HG03064 (cell line): ENCODE results near the gene NDUFB8.

ENCODE experiments used
- ATAC-seq: cut with Tn5 transposase; IDR thresholded peaks from one replicate; pipeline ENCODE4 v1.9.1; 2021; ENCODE audit warnings: low read depth; ENCODE audit not compliant: unreplicated experiment

The NDUFB8 gene

GRCh38 chr10:100508691-100509150, 20.9 kb downstream of the NDUFB8 start:
- no peak for ATAC-seq

DNA sequence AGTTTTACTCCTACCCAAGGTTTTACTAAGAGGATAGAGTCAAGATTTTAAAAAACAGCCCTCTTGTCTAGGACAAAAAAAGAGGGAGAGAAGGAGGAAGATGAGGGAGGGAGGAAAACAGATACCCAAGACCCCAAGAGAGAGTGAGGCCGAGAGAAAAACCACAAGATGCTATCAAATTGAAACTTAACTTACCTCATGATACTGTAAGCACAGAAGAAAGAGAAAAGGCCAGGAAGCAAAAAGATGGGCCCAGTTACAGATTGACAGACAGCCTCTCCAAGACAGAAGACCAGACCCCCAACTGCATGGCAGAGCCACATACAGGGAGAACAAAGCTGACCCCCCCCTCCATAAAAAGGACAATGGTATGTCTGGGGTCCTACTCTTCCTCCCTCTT, 21.4 kb downstream of the NDUFB8 start:
- no peak for ATAC-seq

DNA sequence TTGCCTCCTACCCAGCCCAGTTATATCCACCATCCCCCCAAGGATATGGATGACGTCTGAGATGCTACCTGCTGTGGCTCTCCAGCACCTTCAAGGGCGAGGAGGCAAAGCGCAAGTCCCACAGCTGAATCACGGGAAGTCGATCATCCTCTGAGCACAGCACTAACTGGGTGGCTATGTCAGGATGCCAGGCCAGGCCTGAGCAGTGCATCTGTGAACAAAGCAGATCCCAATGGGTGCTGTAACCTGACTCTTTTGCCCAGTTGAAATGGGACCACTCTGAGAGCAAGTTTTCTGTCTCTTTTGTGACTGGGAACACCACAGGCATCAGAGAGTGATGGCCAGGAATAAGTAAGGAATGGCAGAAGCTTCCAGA, 22.3 kb downstream of the NDUFB8 start:
- ATAC-seq = no peak

DNA sequence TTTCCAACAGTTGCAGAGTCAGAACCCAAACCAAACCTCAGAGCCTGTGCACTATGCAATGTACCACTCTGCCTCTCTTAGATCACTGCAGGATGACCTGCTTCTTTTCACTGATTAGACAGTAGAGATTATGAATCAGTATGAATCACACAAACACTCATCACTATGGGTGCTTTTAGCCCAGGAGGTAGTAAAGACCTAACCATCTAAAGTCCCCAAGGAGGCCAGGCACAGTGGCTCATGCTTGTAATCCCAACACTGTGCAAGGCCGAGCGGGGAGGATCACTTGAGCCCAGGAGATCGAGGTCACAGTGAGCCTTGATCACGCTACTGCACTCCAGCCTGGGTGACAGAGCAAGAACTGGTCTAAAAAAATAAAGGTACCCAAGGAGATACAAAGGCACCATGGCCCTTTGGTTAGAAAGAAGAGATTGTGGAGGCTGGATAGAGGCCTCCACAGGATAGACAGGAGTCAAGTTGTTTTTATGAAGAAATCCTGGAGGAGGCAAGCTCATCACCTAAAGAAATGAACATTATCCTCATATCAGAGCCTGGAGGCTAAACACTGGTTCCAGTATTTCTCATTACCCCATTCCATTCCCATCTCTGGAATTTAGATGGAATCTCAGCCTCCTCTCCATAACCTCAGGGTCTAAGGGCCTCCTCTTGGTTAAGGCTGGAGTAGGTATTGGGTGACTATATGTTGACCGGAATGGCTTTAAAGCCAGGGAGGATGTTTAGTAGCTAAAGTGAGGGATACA, 22.9 kb downstream of the NDUFB8 start:
- no peak for ATAC-seq

- ATAC-seq = no peak
These were observed 24.5 kb downstream of the NDUFB8 start for GRCh38 chr10:100505164-100505563.

DNA sequence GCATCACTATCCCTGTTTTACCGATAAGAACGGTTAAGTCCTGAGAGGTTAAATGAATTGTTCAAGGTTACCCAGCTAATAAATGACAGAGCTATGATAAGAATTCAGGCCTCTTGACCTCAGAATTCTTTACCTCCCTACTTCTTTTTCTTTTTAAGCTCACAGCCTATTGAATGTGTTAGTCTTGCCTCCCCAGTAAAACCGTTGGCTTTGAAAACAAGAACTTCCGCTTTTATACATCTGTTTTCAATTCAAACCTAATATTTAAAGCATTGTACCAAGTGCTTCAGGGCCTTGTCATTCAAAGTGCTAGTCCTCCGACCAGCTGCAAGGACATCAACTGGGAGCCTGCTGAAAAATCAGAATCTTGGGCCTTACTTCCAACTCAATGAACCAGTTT, 25.6 kb downstream of the NDUFB8 start:
- ATAC-seq = no peak

DNA sequence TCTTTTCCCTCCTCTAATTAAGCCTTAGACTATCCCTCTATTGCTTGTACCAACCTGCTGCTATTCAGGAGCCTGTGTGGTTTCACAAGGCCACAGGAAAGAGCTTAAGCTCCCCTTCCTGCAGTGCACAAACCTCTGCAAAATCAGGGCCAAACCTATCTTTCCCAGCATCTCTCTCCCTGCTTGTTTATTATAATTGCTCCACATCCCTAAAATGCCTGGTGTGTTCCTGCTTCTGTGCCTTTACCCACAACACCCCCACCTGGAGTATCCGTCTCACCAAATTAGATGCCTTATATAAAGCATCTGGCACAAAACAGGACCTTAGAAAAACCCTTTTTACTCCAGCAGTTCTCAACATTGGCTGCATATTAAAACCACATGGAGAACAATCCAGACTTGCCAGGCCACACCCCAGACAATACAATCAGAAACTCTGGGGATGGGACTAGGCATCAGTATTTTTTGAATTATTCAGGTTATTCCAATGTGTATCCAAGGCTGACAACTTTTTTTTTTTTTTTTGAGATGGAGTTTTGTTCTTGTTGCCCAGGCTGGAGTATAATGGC, 26.7 kb downstream of the NDUFB8 start:
- no peak for ATAC-seq

GRCh38 chr10:100501423-100501822, 28.2 kb downstream of the NDUFB8 start:
- no peak for ATAC-seq

DNA sequence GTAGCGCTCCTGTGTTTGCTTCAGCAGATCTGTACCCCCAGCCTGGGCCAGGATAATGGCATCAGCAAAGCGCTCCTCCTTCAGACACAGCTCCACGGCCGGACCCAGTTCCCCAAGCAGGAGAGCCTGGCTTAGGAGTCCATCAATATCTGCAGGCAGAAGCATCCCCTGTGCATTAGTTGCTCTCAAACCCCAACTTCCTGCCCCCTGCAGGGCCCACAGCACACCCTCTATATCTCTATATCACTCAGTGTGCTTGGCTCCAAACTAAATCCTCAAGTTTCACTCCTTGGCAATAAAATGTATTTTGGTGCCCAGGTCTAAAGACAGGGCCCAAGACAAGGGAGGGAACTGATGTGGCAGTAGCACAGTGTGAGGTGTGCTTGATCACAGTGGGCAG, 31.6 kb downstream of the NDUFB8 start:
- no peak for ATAC-seq

GRCh38 chr10:100496567-100496966, 33.1 kb downstream of the NDUFB8 start:
- ATAC-seq = no peak

DNA sequence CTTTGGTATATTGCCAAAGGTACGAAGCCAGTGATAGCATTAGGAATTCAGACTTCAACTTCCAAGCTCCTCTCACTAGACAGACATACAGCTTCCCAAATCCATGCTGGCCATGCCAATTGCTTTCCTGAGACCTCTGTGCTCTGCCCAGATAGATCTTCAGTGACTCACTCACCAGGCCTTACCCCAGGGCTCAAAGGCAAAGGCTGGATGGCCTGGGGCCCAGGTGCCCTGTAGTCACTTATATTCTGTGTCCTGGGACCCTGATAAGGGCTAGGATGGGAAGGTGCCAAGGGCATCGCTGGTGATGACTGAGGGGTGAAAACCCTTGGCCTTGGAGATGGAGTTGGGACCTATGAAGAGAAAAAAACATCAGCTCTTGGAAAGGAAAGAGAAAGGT, 39.1 kb downstream of the NDUFB8 start:
- ATAC-seq = no peak

DNA sequence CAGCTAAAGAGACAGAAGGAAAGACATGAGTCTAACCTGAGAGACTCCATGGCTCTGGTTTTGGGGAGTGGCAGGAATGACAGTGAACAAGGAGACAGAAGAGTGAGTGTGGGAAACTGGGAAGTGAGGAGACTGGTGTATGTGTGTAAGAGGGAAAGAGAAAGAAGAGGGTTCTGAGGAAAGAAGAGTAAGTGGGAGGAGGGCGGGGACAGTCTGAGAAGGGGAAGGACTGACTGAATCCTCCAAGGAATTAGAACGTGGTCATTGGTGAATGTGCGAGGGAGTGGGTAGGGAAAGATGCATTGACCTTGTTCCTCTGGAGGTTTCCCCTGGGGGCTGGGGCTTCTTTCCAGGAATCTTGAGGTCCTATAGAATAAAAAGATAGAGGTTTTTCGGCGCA, 40.3 kb downstream of the NDUFB8 start:
- ATAC-seq = no peak

DNA sequence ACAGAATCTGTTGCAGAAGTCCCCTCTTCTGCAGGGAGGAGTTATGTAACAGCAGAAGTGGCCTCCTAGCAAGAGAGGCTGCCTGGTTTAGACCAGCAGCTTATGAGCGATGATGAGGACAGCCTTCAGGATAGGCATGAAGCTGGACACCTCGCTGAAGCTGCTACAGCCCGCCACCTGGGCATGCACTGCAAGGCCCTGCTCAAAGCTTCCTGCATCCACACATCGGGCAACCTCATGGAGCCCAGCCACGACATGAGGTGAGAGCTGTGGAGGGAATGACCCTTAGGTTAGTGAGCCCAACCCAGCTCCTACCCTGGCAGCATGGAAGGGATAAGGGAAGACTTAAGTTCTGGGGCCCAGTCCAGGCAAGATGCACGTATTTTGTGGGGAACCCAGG, 42.1 kb downstream of the NDUFB8 start:
- ATAC-seq = no peak

GRCh38 chr10:100485801-100486495, 43.7 kb downstream of the NDUFB8 start:
- ATAC-seq = no peak

GRCh38 chr10:100485366-100485765, 44.3 kb downstream of the NDUFB8 start:
- no peak for ATAC-seq

GRCh38 chr10:100483876-100484666, 45.6 kb downstream of the NDUFB8 start:
- ATAC-seq = no peak

GRCh38 chr10:100482834-100483185, 46.9 kb downstream of the NDUFB8 start:
- no peak for ATAC-seq

- ATAC-seq = no peak
These were observed 47.4 kb downstream of the NDUFB8 start for GRCh38 chr10:100482181-100482833.

- no peak for ATAC-seq
These were observed 48.1 kb downstream of the NDUFB8 start for GRCh38 chr10:100481462-100482081.

GRCh38 chr10:100480002-100480401, 49.7 kb downstream of the NDUFB8 start:
- ATAC-seq = no peak
